Neutrophil (primary cell): ENCODE data around the gene WIPF3.

ENCODE experiments used
- H3K27ac ChIP-seq: fragments of 200-600 bp; sonication (generic); 2 replicates; pipeline ENCODE4 v1.5.1; 2016; ENCODE audit warnings: mild to moderate bottlenecking, moderate library complexity
- H3K27me3 ChIP-seq: fragments of 200-600 bp; sonication (generic); 2 replicates; pipeline ENCODE4 v1.6.0; 2016; ENCODE audit warnings: mild to moderate bottlenecking
- H3K36me3 ChIP-seq: fragments of 200-600 bp; sonication (generic); 2 replicates; pipeline ENCODE4 v1.5.1; 2017
- H3K4me1 ChIP-seq, 2 experiments: fragments of 200-600 bp in 1 of 2; sonication (generic) in 1 of 2; 1 replicate in 1 of 2; 2 replicates in 1 of 2; pipeline versions ENCODE4 v1.5.1 to v1.6.1; 2013 to 2016; ENCODE audit warnings: low read depth in 1 of 2, low read length in 1 of 2, mild to moderate bottlenecking in 1 of 2, moderate library complexity in 1 of 2; ENCODE audit not compliant: control insufficient read depth in 1 of 2, insufficient read depth in 1 of 2
- H3K4me3 ChIP-seq, 2 experiments: fragments of 200-600 bp in 1 of 2; sonication (generic) in 1 of 2; 1 replicate in 1 of 2; 2 replicates in 1 of 2; pipeline ENCODE4 v1.5.1; 2013 to 2016; ENCODE audit warnings: low read depth in 1 of 2, low read length in 1 of 2, mild to moderate bottlenecking in 1 of 2, moderate library complexity in 1 of 2
- H3K9me3 ChIP-seq: fragments of 200-600 bp; sonication (generic); 2 replicates; pipeline ENCODE4 v1.5.1; 2016
- CTCF ChIP-seq: fragments of 200-600 bp; sonication (generic); IDR thresholded peaks from 2 replicates; pipeline ENCODE4 v1.5.1; 2016; ENCODE audit warnings: antibody characterized with exemption

The WIPF3 gene

GRCh38 chr7:29945259-29945809, 139.0 kb downstream of the WIPF3 start:
- Histone ChIP-seq H3K27ac (no peak overlapping the region), H3K9me3 (no peaks in the 10 kb centered on the region), H3K4me3 (no peak overlapping the region), H3K27me3 (no peaks in the 10 kb centered on the region), H3K4me1 (no peaks in the 10 kb centered on the region), H3K36me3 (peaks cover 6% of the 10 kb centered on the region)
- TF ChIP-seq CTCF = no peak

GRCh38 chr7:29946428-29947186, 140.3 kb downstream of the WIPF3 start:
- no peaks in the 10 kb centered on the region for H3K27me3 ChIP-seq
- H3K4me1 ChIP-seq = no peaks in the 10 kb centered on the region
- TF ChIP-seq CTCF = no peak
- peaks cover 6% of the 10 kb centered on the region for H3K36me3 ChIP-seq
- no peak overlapping the region for H3K4me3 ChIP-seq
- H3K27ac ChIP-seq = no peak overlapping the region
- H3K9me3 ChIP-seq = no peaks in the 10 kb centered on the region

- Histone ChIP-seq H3K36me3 (no peaks in the 10 kb centered on the region), H3K27me3 (no peaks in the 10 kb centered on the region)
Measured at GRCh38 chr7:29948587-29948986, 142.3 kb downstream of the WIPF3 start.

GRCh38 chr7:29950480-29950879, 144.2 kb downstream of the WIPF3 start:
- Histone ChIP-seq H3K36me3 (no peaks in the 10 kb centered on the region), H3K27me3 (no peaks in the 10 kb centered on the region)
- TF ChIP-seq CTCF = no peak

More at GRCh38 chr7:29948587-29948986, 142.3 kb downstream of the WIPF3 start:
- Histone ChIP-seq H3K27ac (no peak overlapping the region), H3K9me3 (no peaks in the 10 kb centered on the region), H3K4me3 (no peak overlapping the region), H3K4me1 (peaks cover 0 to 2% of the 10 kb centered on the region in 2 experiments)
- no peak for TF ChIP-seq CTCF

GRCh38 chr7:29951206-29951605, 144.9 kb downstream of the WIPF3 start:
- Histone ChIP-seq H3K4me1 (peaks cover 9 to 12% of the 10 kb centered on the region in 2 experiments), H3K4me3 (no peak overlapping the region), H3K27ac (no peak overlapping the region), H3K36me3 (no peaks in the 10 kb centered on the region), H3K27me3 (no peaks in the 10 kb centered on the region), H3K9me3 (no peaks in the 10 kb centered on the region)
- no peak for TF ChIP-seq CTCF

More at GRCh38 chr7:29950480-29950879, 144.2 kb downstream of the WIPF3 start:
- Histone ChIP-seq H3K9me3 (no peaks in the 10 kb centered on the region), H3K4me3 (no peak overlapping the region), H3K27ac (no peak overlapping the region), H3K4me1 (peaks cover 1 to 5% of the 10 kb centered on the region in 2 experiments)
